HepG2 (cell line): ENCODE results near the gene TEF. TPM values are rescaled to one million over a fixed set of nuclear protein-coding genes. Genes with fewer than 3 reads are reported as not detected.

Experiments used
- ATAC-seq: fragments of 200-7000 bp; cut with Tn5 transposase; 3 replicates; pipeline ENCODE4 v1.9.1; 2020; ENCODE audit warnings: mild to moderate bottlenecking, moderate library complexity
- BruUV-seq: library from RNA; stranded (reverse); fragments of 400-500 nt; replicated peaks from 2 replicates; lab custom pipeline; 2021; lab: Mats Ljungman, UMichigan
- CTCF ChIA-PET: fragments of 300-600 bp; formaldehyde crosslinking; extraction: SDS; loops from one replicate; lab custom pipeline; 2021; ENCODE audit warnings: low total read pairs, inconsistent platforms, low intra/inter-chr PET ratio; lab: Yijun Ruan, JAX
- POLR2A ChIA-PET: fragments of 350-600 bp; sonication (Branson Sonifier 250); formaldehyde crosslinking; loops from one replicate; lab custom pipeline; 2020; ENCODE audit warnings: antibody characterized with exemption, inconsistent platforms; lab: Yijun Ruan, JAX
- DNase-seq: peaks from one replicate; pipeline ENCODE4 v3.0.0-alpha.2; 2015; ENCODE audit warnings: low spot score
- FAIRE-seq: peaks from 3 replicates; lab custom pipeline; 2011; peaks lifted over from hg19 to GRCh38; lab: Jason Lieb, UNC
- H2AFZ ChIP-seq: one replicate; pipeline ENCODE4 v1.6.1; 2011; ENCODE audit warnings: low read length, inconsistent platforms
- H3K27ac ChIP-seq: fragments of 300-600 bp; 3 replicates; pipeline ENCODE4 v1.8.0; 2011; ENCODE audit warnings: mixed run types, mild to moderate bottlenecking, mixed read lengths, low read length, inconsistent platforms; ENCODE audit not compliant: insufficient read depth; ENCODE audit errors: extremely low read length
- H3K27me3 ChIP-seq, 2 experiments: fragments of 200-600 bp in 1 of 2; 2 replicates in 1 of 2; 3 replicates in 1 of 2; pipeline versions ENCODE4 v1.6.0 to v1.8.0; 2011; ENCODE audit warnings: low read length in 2 of 2, mild to moderate bottlenecking in 2 of 2, moderate library complexity in 2 of 2, inconsistent platforms in 1 of 2; ENCODE audit not compliant: insufficient read depth in 2 of 2, control insufficient read depth in 1 of 2
- H3K36me3 ChIP-seq, 2 experiments: fragments of 200-600 bp in 1 of 2; replicated peaks in 1 of 2; 2 replicates in 1 of 2; 3 replicates in 1 of 2; pipeline versions ENCODE4 v1.5.1 to v1.8.0; 2011; ENCODE audit warnings: low read length in 2 of 2, inconsistent platforms in 1 of 2; ENCODE audit not compliant: insufficient read depth in 2 of 2, control insufficient read depth in 1 of 2
- H3K4me1 ChIP-seq: 2 replicates; pipeline ENCODE4 v1.5.1; 2012; ENCODE audit warnings: low read length, inconsistent platforms; ENCODE audit not compliant: insufficient read depth
- H3K4me2 ChIP-seq: 2 replicates; pipeline ENCODE4 v1.6.0; 2011; ENCODE audit warnings: low read depth, low read length, inconsistent platforms
- H3K4me3 ChIP-seq, 3 experiments: fragments of 200-600 bp in 1 of 3; sonication (generic), shearing (Covaris generic) in 1 of 3; replicated peaks in 1 of 3; 2 replicates each; pipeline ENCODE4 v1.5.1; 2011 to 2016; ENCODE audit warnings: low read length in 3 of 3, inconsistent platforms in 2 of 3, low read depth in 2 of 3, mild to moderate bottlenecking in 2 of 3, control low read depth in 1 of 3, mixed read lengths in 1 of 3; ENCODE audit not compliant: insufficient read depth in 1 of 3
- H3K79me2 ChIP-seq: one replicate; pipeline ENCODE4 v1.6.1; 2011; ENCODE audit warnings: low read length, inconsistent platforms; ENCODE audit not compliant: insufficient read depth
- H3K9ac ChIP-seq: 2 replicates; pipeline ENCODE4 v1.6.0; 2011; ENCODE audit warnings: mild to moderate bottlenecking, low read depth, low read length, inconsistent platforms; ENCODE audit not compliant: insufficient read depth
- H3K9me3 ChIP-seq: 2 replicates; pipeline ENCODE4 v1.5.1; 2012; ENCODE audit warnings: mild to moderate bottlenecking, low read length
- H4K20me1 ChIP-seq: 2 replicates; pipeline ENCODE4 v1.6.0; 2011; ENCODE audit warnings: inconsistent platforms, mild to moderate bottlenecking, low read length, moderate library complexity; ENCODE audit not compliant: insufficient read depth
- AGO1 ChIP-seq: fragments of 200-400 bp; formaldehyde crosslinking; IDR thresholded peaks from 2 replicates; pipeline ENCODE4 v1.6.1; 2017; ENCODE audit warnings: mild to moderate bottlenecking, low read depth, low read length, moderate library complexity; ENCODE audit not compliant: poor library complexity, severe bottlenecking
- AGO2 ChIP-seq: fragments of 200-400 bp; formaldehyde crosslinking; optimal IDR thresholded peaks from 2 replicates; pipeline ENCODE3; 2017; ENCODE audit warnings: mild to moderate bottlenecking, low read depth, low read length, moderate library complexity
- POLR2G ChIP-seq: fragments of 200-400 bp; formaldehyde crosslinking; IDR thresholded peaks from 2 replicates; pipeline ENCODE4 v1.6.1; 2018; ENCODE audit warnings: mild to moderate bottlenecking, low read depth, low read length, moderate library complexity
- PRMT3 ChIP-seq: sonication (generic); formaldehyde crosslinking; IDR thresholded peaks from 2 replicates; pipeline ENCODE4 v1.8.1; 2022; ENCODE audit warnings: low read depth, mild to moderate bottlenecking, moderate library complexity, missing genetic modification reagents, borderline replicate concordance
- ZNF326 ChIP-seq: sonication (generic); formaldehyde crosslinking; IDR thresholded peaks from 2 replicates; pipeline ENCODE4 v1.4.0; 2020; ENCODE audit warnings: missing genetic modification reagents, borderline replicate concordance
- WGBS: methylation state at CpG from one replicate; pipeline ENCODE4 v1.1.6; 2017; ENCODE audit warnings: low lambda C conversion rate; 5-methylcytosine and 5-hydroxymethylcytosine counted together
- in situ Hi-C: cut with HindIII; loops from 2 replicates; pipeline ENCODE4 v1.10.0; 2017; ENCODE audit warnings: low pct_unique_long_range_greater_than_20kb; ENCODE audit not compliant: extremely low pct_ligation_motif_present
- intact Hi-C: fragments of 100-400 bp; cut with micrococcal nuclease; formaldehyde crosslinking; loops from one replicate; pipeline ENCODE4 v1.10.0; 2022; ENCODE audit not compliant: unreplicated experiment
- polyA plus RNA-seq, 8 experiments: library from polyadenylated mRNA; depleted of rRNA in 3 of 8; stranded (reverse) in 7 of 8; unstranded in 1 of 8; fragments of >200 nt; fragmentation: Illumina TruSeq in 4 of 8; extraction: Trizol in 4 of 8; gene quantifications; 2 replicates each; pipeline versions ENCODE4 v1.2.1 to v1.2.3, GENCODE V29; 2011 to 2016; ENCODE audit warnings: low read depth in 4 of 8, missing spikeins in 1 of 8, mixed read lengths in 1 of 8; ENCODE audit not compliant: insufficient read depth in 1 of 8
- total RNA-seq, 5 experiments: library from RNA; depleted of rRNA; stranded (reverse); fragments of >200 nt; fragmentation: Illumina TruSeq; extraction: Trizol; gene quantifications; 2 replicates each; pipeline ENCODE4 v1.2.3, GENCODE V29; 2016; ENCODE audit warnings: low read depth in 1 of 5
- TF ChIP-seq, protein P1 (sequence below): sonication (generic); formaldehyde crosslinking; IDR thresholded peaks from 2 replicates; pipeline ENCODE4 v1.4.0; 2020; ENCODE audit warnings: missing genetic modification reagents, borderline replicate concordance

The TEF gene
- total and polyA plus RNA-seq, 2 of the 13 experiments (the other 11 are each of a cell fraction or from before 2014, with no cell fraction given), result 7.6 to 11.2 TPM

DNA sequence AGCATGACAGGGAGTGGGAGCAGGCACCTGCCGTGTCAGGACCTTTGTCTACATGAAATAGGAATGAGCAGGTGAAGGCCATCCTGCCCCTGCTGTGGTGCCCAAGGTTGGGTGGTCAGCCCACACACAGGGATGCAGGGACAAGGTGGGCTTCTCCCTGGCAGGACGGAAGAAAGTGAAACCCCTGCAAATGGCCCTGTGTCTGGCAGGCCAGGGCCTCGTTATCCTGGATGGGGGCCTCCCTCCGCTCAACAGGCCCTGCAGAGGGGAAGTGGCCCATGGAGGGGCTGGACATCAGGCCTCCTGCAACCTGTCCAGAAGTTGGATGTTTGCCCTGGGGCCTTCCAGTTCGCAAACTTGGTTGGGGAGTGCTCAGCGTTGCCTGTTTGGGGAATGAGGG is 49.9 kb downstream of the TEF start:
- no peak overlapping the region for H2AFZ ChIP-seq
- H3K4me1 ChIP-seq, result peaks cover 23% of the 10 kb centered on the region
- no peaks in the 10 kb centered on the region for H3K27me3 ChIP-seq
- no peak overlapping the region for H3K4me2 ChIP-seq
- no peak overlapping the region for H3K9ac ChIP-seq
- ATAC-seq (peak; percentile 18), FAIRE-seq (no peak)
- no peaks in the 10 kb centered on the region for H3K79me2 ChIP-seq
- peaks cover 19% of the 10 kb centered on the region for H4K20me1 ChIP-seq
- intact Hi-C loops, result no loop called here
- H3K4me3 ChIP-seq, result no peak overlapping the region
- no peaks in the 10 kb centered on the region for H3K9me3 ChIP-seq
- TF ChIP-seq AGO2, result peak; percentile 94
- 0 out of 2 replicates have a peak, but pooled peaks have one; percentile 24 for TF ChIP-seq ZNF326 (CRISPR knock-in tag)
- TF ChIP-seq PRMT3 (CRISPR knock-in tag), result no peak
- TF ChIP-seq AGO1, result peak; percentile 65
- TF ChIP-seq, protein P1, sequence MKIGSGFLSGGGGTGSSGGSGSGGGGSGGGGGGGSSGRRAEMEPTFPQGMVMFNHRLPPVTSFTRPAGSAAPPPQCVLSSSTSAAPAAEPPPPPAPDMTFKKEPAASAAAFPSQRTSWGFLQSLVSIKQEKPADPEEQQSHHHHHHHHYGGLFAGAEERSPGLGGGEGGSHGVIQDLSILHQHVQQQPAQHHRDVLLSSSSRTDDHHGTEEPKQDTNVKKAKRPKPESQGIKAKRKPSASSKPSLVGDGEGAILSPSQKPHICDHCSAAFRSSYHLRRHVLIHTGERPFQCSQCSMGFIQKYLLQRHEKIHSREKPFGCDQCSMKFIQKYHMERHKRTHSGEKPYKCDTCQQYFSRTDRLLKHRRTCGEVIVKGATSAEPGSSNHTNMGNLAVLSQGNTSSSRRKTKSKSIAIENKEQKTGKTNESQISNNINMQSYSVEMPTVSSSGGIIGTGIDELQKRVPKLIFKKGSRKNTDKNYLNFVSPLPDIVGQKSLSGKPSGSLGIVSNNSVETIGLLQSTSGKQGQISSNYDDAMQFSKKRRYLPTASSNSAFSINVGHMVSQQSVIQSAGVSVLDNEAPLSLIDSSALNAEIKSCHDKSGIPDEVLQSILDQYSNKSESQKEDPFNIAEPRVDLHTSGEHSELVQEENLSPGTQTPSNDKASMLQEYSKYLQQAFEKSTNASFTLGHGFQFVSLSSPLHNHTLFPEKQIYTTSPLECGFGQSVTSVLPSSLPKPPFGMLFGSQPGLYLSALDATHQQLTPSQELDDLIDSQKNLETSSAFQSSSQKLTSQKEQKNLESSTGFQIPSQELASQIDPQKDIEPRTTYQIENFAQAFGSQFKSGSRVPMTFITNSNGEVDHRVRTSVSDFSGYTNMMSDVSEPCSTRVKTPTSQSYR (CRISPR knock-in tag), result no peak
- peak; percentile 33; the same call in 1 of the 2 replicates for TF ChIP-seq POLR2G
- TF ChIP-seq, all 625 proteins: peak for 4
- POLR2A ChIA-PET, result no interaction called here
- no peak for DNase-seq
- CTCF ChIA-PET, result no interaction called here
- Histone ChIP-seq H3K27ac (no peak overlapping the region), H3K36me3 (peaks cover 9 to 22% of the 10 kb centered on the region in 2 experiments; a peak in 4 of 5 replicates)
- WGBS, result 94% methylated on average over 3 of the region's 6 CpGs
- BruUV-seq, result no TSS peak
- in situ Hi-C loops, result no loop called here
